Measurements from ENCODE around the gene THOC1. TPM values are rescaled to one million over a fixed set of nuclear protein-coding genes. Genes with fewer than 3 reads are reported as not detected.

The THOC1 gene
- polyA plus RNA-seq, 1 experiment, result 35.1 TPM

DNA sequence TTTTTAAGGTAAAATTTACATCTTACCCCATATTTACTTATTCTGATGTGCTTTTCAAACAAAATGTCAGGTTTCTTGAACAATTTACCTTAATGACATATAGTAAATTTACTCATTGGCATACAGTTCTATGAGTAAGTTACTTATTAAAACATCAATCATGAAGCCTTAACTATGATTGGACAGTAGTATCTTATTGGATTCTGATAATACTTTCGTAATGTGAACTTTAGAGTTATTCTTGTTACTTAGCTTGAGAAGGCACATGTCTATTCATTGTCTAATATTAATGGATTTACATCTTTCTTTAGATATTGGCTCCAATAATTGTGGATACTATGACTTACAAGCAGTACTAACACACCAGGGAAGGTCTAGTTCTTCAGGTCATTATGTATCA lies 57.8 kb downstream of the THOC1 start:
- no peak for DNase-seq (ENCODE audit: low read depth, low spot score)
- Histone ChIP-seq H3K27me3 (ENCODE audit: control insufficient read depth, insufficient read depth, low read length) (no peaks in the 10 kb centered on the region), H3K27ac (ENCODE audit: low read depth, low read length) (no peak overlapping the region), H3K9me3 (ENCODE audit: control insufficient read depth, insufficient read depth, low read length) (no peaks in the 10 kb centered on the region), H3K4me3 (ENCODE audit: low read depth, low read length) (no peak overlapping the region)
- POLR2A ChIA-PET, result no interaction called here
- TF ChIP-seq, protein P1, sequence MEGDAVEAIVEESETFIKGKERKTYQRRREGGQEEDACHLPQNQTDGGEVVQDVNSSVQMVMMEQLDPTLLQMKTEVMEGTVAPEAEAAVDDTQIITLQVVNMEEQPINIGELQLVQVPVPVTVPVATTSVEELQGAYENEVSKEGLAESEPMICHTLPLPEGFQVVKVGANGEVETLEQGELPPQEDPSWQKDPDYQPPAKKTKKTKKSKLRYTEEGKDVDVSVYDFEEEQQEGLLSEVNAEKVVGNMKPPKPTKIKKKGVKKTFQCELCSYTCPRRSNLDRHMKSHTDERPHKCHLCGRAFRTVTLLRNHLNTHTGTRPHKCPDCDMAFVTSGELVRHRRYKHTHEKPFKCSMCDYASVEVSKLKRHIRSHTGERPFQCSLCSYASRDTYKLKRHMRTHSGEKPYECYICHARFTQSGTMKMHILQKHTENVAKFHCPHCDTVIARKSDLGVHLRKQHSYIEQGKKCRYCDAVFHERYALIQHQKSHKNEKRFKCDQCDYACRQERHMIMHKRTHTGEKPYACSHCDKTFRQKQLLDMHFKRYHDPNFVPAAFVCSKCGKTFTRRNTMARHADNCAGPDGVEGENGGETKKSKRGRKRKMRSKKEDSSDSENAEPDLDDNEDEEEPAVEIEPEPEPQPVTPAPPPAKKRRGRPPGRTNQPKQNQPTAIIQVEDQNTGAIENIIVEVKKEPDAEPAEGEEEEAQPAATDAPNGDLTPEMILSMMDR (IDR thresholded peaks at IDR 0.05; ENCODE audit: low read depth, low read length), result no peak
- CTCF ChIA-PET, result no interaction called here

DNA sequence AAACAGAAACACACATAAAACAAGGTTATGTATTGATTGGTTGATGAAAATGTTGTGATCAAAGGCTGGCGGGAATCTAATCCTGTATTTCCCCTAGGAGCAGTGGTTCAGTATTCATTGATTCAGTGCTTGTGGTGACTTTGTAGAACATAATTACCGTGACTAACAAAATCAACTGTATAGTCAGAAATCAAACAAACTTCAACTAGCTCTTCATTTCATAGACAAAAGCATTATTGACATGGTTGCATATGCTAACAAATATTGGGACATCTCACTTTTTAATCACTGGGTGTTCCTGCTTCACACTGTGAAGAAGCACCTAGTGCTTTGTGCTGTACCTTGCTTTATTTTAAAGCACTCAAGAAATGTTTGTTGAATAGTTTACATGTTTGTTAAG lies 68.1 kb downstream of the THOC1 start:
- POLR2A ChIA-PET, result no interaction called here

DNA sequence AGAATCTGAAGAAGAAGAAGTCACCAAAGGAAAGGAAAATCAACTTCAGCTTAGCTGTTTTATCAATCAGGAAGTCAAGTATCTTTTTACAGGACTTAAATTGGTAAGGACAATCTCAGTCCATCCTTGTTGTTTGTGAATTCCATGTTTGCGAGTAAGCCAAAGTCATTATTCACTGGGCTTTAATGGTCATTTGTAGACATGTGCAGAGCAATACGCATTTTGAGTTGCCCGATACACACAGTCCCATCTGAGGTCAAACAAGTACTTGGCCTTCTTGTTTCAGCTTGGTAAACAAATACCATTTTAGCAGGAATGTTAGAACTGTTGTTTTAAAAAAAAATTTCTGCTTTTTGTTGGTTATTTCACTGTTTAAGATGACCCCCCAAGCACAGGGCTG lies 68.6 kb downstream of the THOC1 start:
- DNase-seq (ENCODE audit: low read depth, low spot score), result no peak

More for the DNA sequence above, 68.1 kb downstream of the THOC1 start:
- DNase-seq (ENCODE audit: low read depth, low spot score), result no peak
- TF ChIP-seq, protein P1 (IDR thresholded peaks at IDR 0.05; ENCODE audit: low read depth, low read length), result no peak
- CTCF ChIA-PET, result no interaction called here
- Histone ChIP-seq H3K27ac (ENCODE audit: low read depth, low read length) (no peak overlapping the region), H3K4me3 (ENCODE audit: low read depth, low read length) (no peak overlapping the region), H3K9me3 (ENCODE audit: control insufficient read depth, insufficient read depth, low read length) (no peaks in the 10 kb centered on the region), H3K27me3 (ENCODE audit: control insufficient read depth, insufficient read depth, low read length) (no peaks in the 10 kb centered on the region)

DNA sequence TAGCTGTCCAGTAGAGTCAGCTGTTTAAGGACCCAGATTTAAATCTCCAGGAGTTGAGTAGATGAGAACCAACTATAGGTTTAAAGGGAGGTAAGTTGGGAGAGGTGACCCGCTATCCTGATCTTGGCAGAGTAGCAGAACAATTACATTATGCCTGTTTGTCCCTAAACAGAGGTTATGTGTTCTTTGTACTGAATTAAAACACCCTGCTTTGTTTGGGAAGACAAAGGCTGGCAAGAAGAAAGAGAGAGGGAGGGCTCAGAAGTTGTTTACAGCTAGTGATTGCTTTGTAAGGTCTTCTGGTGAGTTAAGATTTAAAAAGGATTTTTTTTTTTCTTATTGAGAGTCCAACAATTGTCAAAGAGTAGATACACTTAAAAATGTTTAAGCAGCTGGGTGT lies 72.2 kb downstream of the THOC1 start:
- TF ChIP-seq, protein P1 (IDR thresholded peaks at IDR 0.05; ENCODE audit: low read depth, low read length), result no peak
- H3K9me3 ChIP-seq (ENCODE audit: control insufficient read depth, insufficient read depth, low read length), result no peaks in the 10 kb centered on the region
- no peaks in the 10 kb centered on the region for H3K27me3 ChIP-seq (ENCODE audit: control insufficient read depth, insufficient read depth, low read length)
- CTCF ChIA-PET, result interaction anchor here (0.5 kb wide), 1 partner anchor 506 kb away, joined by 3 read pairs; no protein-coding TSS in a partner anchor
- POLR2A ChIA-PET, result no interaction called here
- no peak overlapping the region for H3K27ac ChIP-seq (ENCODE audit: low read depth, low read length)
- DNase-seq (ENCODE audit: low read depth, low spot score), result no peak
- H3K4me3 ChIP-seq (ENCODE audit: low read depth, low read length), result no peak overlapping the region

More for the DNA sequence above, 68.6 kb downstream of the THOC1 start:
- H3K27ac ChIP-seq (ENCODE audit: low read depth, low read length), result no peak overlapping the region
- H3K27me3 ChIP-seq (ENCODE audit: control insufficient read depth, insufficient read depth, low read length), result no peaks in the 10 kb centered on the region
- ChIA-PET CTCF (no interaction called here), POLR2A (no interaction called here)
- TF ChIP-seq, protein P1 (IDR thresholded peaks at IDR 0.05; ENCODE audit: low read depth, low read length), result no peak
- no peaks in the 10 kb centered on the region for H3K9me3 ChIP-seq (ENCODE audit: control insufficient read depth, insufficient read depth, low read length)
- H3K4me3 ChIP-seq (ENCODE audit: low read depth, low read length), result no peak overlapping the region

DNA sequence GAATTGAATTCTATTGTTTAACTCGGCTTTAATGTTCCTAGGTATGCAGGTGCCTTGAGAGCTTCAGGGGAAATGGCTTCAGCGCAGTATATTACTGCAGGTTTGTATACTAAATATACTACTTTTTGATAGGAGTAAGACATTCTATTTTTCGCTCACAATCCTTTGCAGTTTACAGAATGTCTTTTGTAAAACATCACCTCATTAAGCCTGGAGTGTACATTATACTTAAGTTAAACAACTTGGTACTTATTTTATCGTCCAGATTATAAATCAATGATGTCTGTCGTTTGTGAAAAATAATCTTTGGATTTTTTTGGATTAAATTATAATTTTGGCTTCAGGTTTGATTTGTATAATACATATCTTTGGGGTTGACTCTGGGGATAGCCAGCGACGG lies 75.0 kb downstream of the THOC1 start:
- Histone ChIP-seq H3K9me3 (ENCODE audit: control insufficient read depth, insufficient read depth, low read length) (no peaks in the 10 kb centered on the region), H3K27me3 (ENCODE audit: control insufficient read depth, insufficient read depth, low read length) (no peaks in the 10 kb centered on the region), H3K27ac (ENCODE audit: low read depth, low read length) (no peak overlapping the region), H3K4me3 (ENCODE audit: low read depth, low read length) (no peak overlapping the region)
- TF ChIP-seq, protein P1 (IDR thresholded peaks at IDR 0.05; ENCODE audit: low read depth, low read length), result no peak
- DNase-seq (ENCODE audit: low read depth, low spot score), result no peak
- ChIA-PET POLR2A (no interaction called here), CTCF (interaction anchor here (0.9 kb wide), 1 partner anchor 20 kb away, joined by 3 read pairs; no protein-coding TSS in a partner anchor)

Measured in AG04450 (cell line).